Stimulated activated naive B cell treated with anti-CD40 and anti-IgM and Interleukin-4, amounts not matched to agents 10 μg/mL and 1 μg/mL and 100 μg/mL, for 72 hours (primary cell): ENCODE data around the gene RFT1.

ENCODE experiments used
- ATAC-seq, 2 donors: fragments of 150-1000 bp; cut with Tn5 transposase; replicated peaks; 2 replicates each; pipeline ENCODE4 v1.10.0; 2021; ENCODE audit warnings: moderate library complexity in 1 of 2
- DNase-seq: peaks from one replicate; pipeline ENCODE4 v3.0.0; 2021
- H3K27ac Mint-ChIP-seq: one replicate; pipeline ENCODE4 v1.8.0; 2022; ENCODE audit warnings: mild to moderate bottlenecking, mixed read lengths
- H3K27me3 Mint-ChIP-seq, 2 donors: one replicate each; pipeline ENCODE4 v1.8.0; 2022; ENCODE audit warnings: mixed read lengths in 2 of 2
- H3K36me3 Mint-ChIP-seq, 2 donors: one replicate each; pipeline ENCODE4 v1.8.0; 2022; ENCODE audit warnings: mixed read lengths in 2 of 2, mild to moderate bottlenecking in 1 of 2
- H3K4me1 Mint-ChIP-seq, 2 donors: one replicate each; pipeline ENCODE4 v1.8.0; 2022; ENCODE audit warnings: mixed read lengths in 2 of 2, mild to moderate bottlenecking in 1 of 2
- H3K4me3 Mint-ChIP-seq, 2 donors: one replicate each; pipeline ENCODE4 v1.8.0; 2022; ENCODE audit warnings: mild to moderate bottlenecking in 2 of 2, mixed read lengths in 2 of 2, moderate library complexity in 1 of 2
- H3K9me3 Mint-ChIP-seq, 2 donors: one replicate each; pipeline ENCODE4 v1.8.0; 2022; ENCODE audit warnings: mixed read lengths in 2 of 2, mild to moderate bottlenecking in 1 of 2

RFT1 gene

GRCh38 chr3:53111822-53112221 is 18.4 kb downstream of the RFT1 start:
- H3K9me3 Mint-ChIP-seq = no peaks in the 10 kb centered on the region
- ATAC-seq (no peak), DNase-seq (no peak)
- H3K4me1 Mint-ChIP-seq = no peaks in the 10 kb centered on the region
- H3K4me3 Mint-ChIP-seq = no peak overlapping the region
- peaks cover 21 to 25% of the 10 kb centered on the region in 2 donors for H3K36me3 Mint-ChIP-seq
- no peak overlapping the region for H3K27ac Mint-ChIP-seq
- H3K27me3 Mint-ChIP-seq = no peaks in the 10 kb centered on the region

GRCh38 chr3:53109891-53110771 is 20.1 kb downstream of the RFT1 start:
- peak in 1 of 2 donors; percentile 41 for ATAC-seq

GRCh38 chr3:53109190-53109589 is 21.0 kb downstream of the RFT1 start:
- DNase-seq (no peak), ATAC-seq (no peak)
- H3K27ac Mint-ChIP-seq = no peak overlapping the region
- H3K36me3 Mint-ChIP-seq = peaks cover 30 to 40% of the 10 kb centered on the region in 2 donors
- H3K4me1 Mint-ChIP-seq = no peaks in the 10 kb centered on the region
- no peaks in the 10 kb centered on the region for H3K9me3 Mint-ChIP-seq
- no peak overlapping the region for H3K4me3 Mint-ChIP-seq
- no peaks in the 10 kb centered on the region for H3K27me3 Mint-ChIP-seq

More at GRCh38 chr3:53109891-53110771, 20.1 kb downstream of the RFT1 start:
- Mint-ChIP-seq H3K4me1 (no peaks in the 10 kb centered on the region), H3K36me3 (peaks cover 25 to 35% of the 10 kb centered on the region in 2 donors), H3K27ac (no peak overlapping the region), H3K9me3 (no peaks in the 10 kb centered on the region), H3K27me3 (no peaks in the 10 kb centered on the region), H3K4me3 (no peak overlapping the region)
- no peak for DNase-seq

GRCh38 chr3:53104762-53105161 is 25.5 kb downstream of the RFT1 start:
- Mint-ChIP-seq H3K36me3 (peaks cover 30 to 56% of the 10 kb centered on the region in 2 donors), H3K9me3 (no peaks in the 10 kb centered on the region), H3K4me3 (no peak overlapping the region), H3K27me3 (no peaks in the 10 kb centered on the region), H3K27ac (no peak overlapping the region), H3K4me1 (peaks cover 14 to 26% of the 10 kb centered on the region in 2 donors)
- no peak for ATAC-seq
- no peak for DNase-seq

GRCh38 chr3:53103397-53104296 is 26.6 kb downstream of the RFT1 start:
- DNase-seq = no peak
- Mint-ChIP-seq H3K27me3 (no peaks in the 10 kb centered on the region), H3K9me3 (no peaks in the 10 kb centered on the region), H3K4me3 (no peak overlapping the region), H3K36me3 (peaks cover 34 to 62% of the 10 kb centered on the region in 2 donors), H3K27ac (no peak overlapping the region), H3K4me1 (peaks cover 14 to 26% of the 10 kb centered on the region in 2 donors)
- no peak for ATAC-seq

- no peaks in the 10 kb centered on the region for H3K9me3 Mint-ChIP-seq
- H3K27me3 Mint-ChIP-seq = no peaks in the 10 kb centered on the region
- H3K36me3 Mint-ChIP-seq = peaks cover 32 to 60% of the 10 kb centered on the region in 2 donors
- peak; percentile 28 for DNase-seq
- peak overlapping the region; percentile 62 for H3K27ac Mint-ChIP-seq
- H3K4me1 Mint-ChIP-seq = peaks cover 14 to 26% of the 10 kb centered on the region in 2 donors
- peak; percentile 96 for ATAC-seq
- peak overlapping the region in 1 of 2 donors; percentile 15 for H3K4me3 Mint-ChIP-seq
Observed at GRCh38 chr3:53102601-53103147, 27.6 kb downstream of the RFT1 start.

GRCh38 chr3:53101956-53102355 is 28.3 kb downstream of the RFT1 start:
- peak overlapping the region; percentile 62 for H3K27ac Mint-ChIP-seq
- peak overlapping the region; percentile 15 to 34 for H3K4me3 Mint-ChIP-seq
- peaks cover 14 to 26% of the 10 kb centered on the region in 2 donors for H3K4me1 Mint-ChIP-seq
- H3K36me3 Mint-ChIP-seq = peaks cover 32 to 60% of the 10 kb centered on the region in 2 donors
- no peak for DNase-seq
- ATAC-seq = no peak
- no peaks in the 10 kb centered on the region for H3K9me3 Mint-ChIP-seq
- H3K27me3 Mint-ChIP-seq = no peaks in the 10 kb centered on the region

- Mint-ChIP-seq H3K4me3 (no peak overlapping the region), H3K27me3 (no peaks in the 10 kb centered on the region), H3K27ac (no peak overlapping the region), H3K9me3 (no peaks in the 10 kb centered on the region), H3K4me1 (peaks cover 14 to 26% of the 10 kb centered on the region in 2 donors), H3K36me3 (peaks cover 32 to 57% of the 10 kb centered on the region in 2 donors)
- no peak for ATAC-seq
- no peak for DNase-seq
Observed at GRCh38 chr3:53100818-53101466, 29.3 kb downstream of the RFT1 start.

GRCh38 chr3:53097887-53098286 is 32.3 kb downstream of the RFT1 start:
- Mint-ChIP-seq H3K4me3 (no peak overlapping the region), H3K27ac (no peak overlapping the region), H3K36me3 (peaks cover 24 to 49% of the 10 kb centered on the region in 2 donors), H3K4me1 (peaks cover 14 to 15% of the 10 kb centered on the region in 2 donors), H3K9me3 (no peaks in the 10 kb centered on the region), H3K27me3 (no peaks in the 10 kb centered on the region)
- ATAC-seq = no peak
- no peak for DNase-seq

- DNase-seq = no peak
- H3K4me1 Mint-ChIP-seq = peaks cover 0 to 2% of the 10 kb centered on the region in 2 donors
- no peaks in the 10 kb centered on the region for H3K27me3 Mint-ChIP-seq
- H3K4me3 Mint-ChIP-seq = no peak overlapping the region
- no peaks in the 10 kb centered on the region for H3K9me3 Mint-ChIP-seq
- H3K27ac Mint-ChIP-seq = no peak overlapping the region
- no peak for ATAC-seq
- H3K36me3 Mint-ChIP-seq = peaks cover 16 to 38% of the 10 kb centered on the region in 2 donors
Observed at GRCh38 chr3:53092942-53093341, 37.3 kb downstream of the RFT1 start.

GRCh38 chr3:53092216-53092615 is 38.0 kb downstream of the RFT1 start:
- no peaks in the 10 kb centered on the region for H3K27me3 Mint-ChIP-seq
- DNase-seq = no peak
- peaks cover 15 to 41% of the 10 kb centered on the region in 2 donors for H3K36me3 Mint-ChIP-seq
- H3K27ac Mint-ChIP-seq = peak overlapping the region; percentile 67
- no peak overlapping the region for H3K4me3 Mint-ChIP-seq
- peaks cover 0 to 2% of the 10 kb centered on the region in 2 donors for H3K4me1 Mint-ChIP-seq
- H3K9me3 Mint-ChIP-seq = no peaks in the 10 kb centered on the region
- ATAC-seq = no peak

GRCh38 chr3:53091011-53091410 is 39.2 kb downstream of the RFT1 start:
- ATAC-seq = no peak
- H3K27me3 Mint-ChIP-seq = no peaks in the 10 kb centered on the region
- no peak overlapping the region for H3K27ac Mint-ChIP-seq
- H3K4me1 Mint-ChIP-seq = peaks cover 0 to 2% of the 10 kb centered on the region in 2 donors
- H3K36me3 Mint-ChIP-seq = peaks cover 15 to 42% of the 10 kb centered on the region in 2 donors
- DNase-seq = no peak
- no peak overlapping the region for H3K4me3 Mint-ChIP-seq
- no peaks in the 10 kb centered on the region for H3K9me3 Mint-ChIP-seq

- H3K36me3 Mint-ChIP-seq = peaks cover 15 to 41% of the 10 kb centered on the region in 2 donors
Observed at GRCh38 chr3:53089511-53089910, 40.7 kb downstream of the RFT1 start.

GRCh38 chr3:53085476-53085875 is 44.8 kb downstream of the RFT1 start:
- ATAC-seq (no peak), DNase-seq (no peak)
- Mint-ChIP-seq H3K27ac (no peak overlapping the region), H3K4me1 (no peaks in the 10 kb centered on the region), H3K9me3 (no peaks in the 10 kb centered on the region), H3K27me3 (no peaks in the 10 kb centered on the region), H3K36me3 (peaks cover 22 to 28% of the 10 kb centered on the region in 2 donors), H3K4me3 (no peak overlapping the region)

More at GRCh38 chr3:53089511-53089910, 40.7 kb downstream of the RFT1 start:
- no peak for ATAC-seq
- no peak overlapping the region for H3K4me3 Mint-ChIP-seq
- H3K27me3 Mint-ChIP-seq = no peaks in the 10 kb centered on the region
- DNase-seq = no peak
- H3K27ac Mint-ChIP-seq = peak overlapping the region; percentile 42
- H3K4me1 Mint-ChIP-seq = peaks cover 0 to 2% of the 10 kb centered on the region in 2 donors
- H3K9me3 Mint-ChIP-seq = no peaks in the 10 kb centered on the region
